C4-2B (cell line): ENCODE data around the gene PELI1.

Experiments used
- ZFX ChIP-seq: fragments of 450-650 bp; IDR thresholded peaks from 2 replicates; pipeline ENCODE4 v1.6.1; 2017
- TF ChIP-seq, protein P1 (sequence below): fragments of 450-650 bp; conservative IDR thresholded peaks from 2 replicates; pipeline ENCODE4 v1.5.1; 2017; ENCODE audit warnings: mild to moderate bottlenecking

DNA sequence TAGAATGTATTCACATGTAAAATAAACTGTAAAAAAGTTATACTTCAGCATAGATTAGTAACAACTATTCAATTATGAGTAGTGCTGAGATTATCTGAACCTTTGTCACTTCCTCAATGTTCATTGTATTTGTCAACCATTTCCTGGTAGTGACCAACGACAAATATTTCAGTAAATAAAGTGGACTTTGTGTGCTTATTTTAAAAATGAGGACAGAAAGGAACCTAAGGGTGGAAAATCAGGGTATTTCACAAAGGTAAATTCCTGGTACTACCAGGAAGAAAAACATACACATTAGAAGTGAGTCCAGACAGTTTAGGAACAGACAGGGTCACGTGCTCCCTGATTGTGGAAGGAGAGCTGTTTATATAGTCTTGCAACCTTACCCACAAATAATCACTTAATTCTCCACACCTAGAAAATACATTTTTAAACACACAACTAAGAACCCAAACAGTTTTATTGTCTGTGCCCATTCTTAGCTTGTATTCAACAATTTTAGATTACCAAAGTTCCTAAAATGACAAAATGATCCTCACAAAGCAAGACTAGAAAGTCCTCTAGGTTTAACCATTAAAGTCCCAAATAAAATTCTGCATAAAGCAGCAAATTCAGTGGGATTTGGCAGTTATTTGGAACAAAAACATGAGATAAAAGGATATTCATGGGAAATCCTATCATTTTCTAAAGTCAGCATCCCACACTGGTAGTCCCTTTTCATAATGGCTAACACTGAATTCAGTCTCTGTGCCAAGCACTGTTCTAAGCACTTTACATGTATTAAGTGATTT, 28.2 kb downstream of the PELI1 start:
- TF ChIP-seq, protein P1, sequence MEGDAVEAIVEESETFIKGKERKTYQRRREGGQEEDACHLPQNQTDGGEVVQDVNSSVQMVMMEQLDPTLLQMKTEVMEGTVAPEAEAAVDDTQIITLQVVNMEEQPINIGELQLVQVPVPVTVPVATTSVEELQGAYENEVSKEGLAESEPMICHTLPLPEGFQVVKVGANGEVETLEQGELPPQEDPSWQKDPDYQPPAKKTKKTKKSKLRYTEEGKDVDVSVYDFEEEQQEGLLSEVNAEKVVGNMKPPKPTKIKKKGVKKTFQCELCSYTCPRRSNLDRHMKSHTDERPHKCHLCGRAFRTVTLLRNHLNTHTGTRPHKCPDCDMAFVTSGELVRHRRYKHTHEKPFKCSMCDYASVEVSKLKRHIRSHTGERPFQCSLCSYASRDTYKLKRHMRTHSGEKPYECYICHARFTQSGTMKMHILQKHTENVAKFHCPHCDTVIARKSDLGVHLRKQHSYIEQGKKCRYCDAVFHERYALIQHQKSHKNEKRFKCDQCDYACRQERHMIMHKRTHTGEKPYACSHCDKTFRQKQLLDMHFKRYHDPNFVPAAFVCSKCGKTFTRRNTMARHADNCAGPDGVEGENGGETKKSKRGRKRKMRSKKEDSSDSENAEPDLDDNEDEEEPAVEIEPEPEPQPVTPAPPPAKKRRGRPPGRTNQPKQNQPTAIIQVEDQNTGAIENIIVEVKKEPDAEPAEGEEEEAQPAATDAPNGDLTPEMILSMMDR: no peak
- no peak for TF ChIP-seq ZFX
